NK-92 (cell line): ENCODE measurements around the gene NXPE2.

Experiments
- DNase-seq: peaks from one replicate; lab custom pipeline; 2025; ENCODE audit not compliant: unreplicated experiment; lab: John Stamatoyannopoulos, UW

NXPE2 gene

DNA sequence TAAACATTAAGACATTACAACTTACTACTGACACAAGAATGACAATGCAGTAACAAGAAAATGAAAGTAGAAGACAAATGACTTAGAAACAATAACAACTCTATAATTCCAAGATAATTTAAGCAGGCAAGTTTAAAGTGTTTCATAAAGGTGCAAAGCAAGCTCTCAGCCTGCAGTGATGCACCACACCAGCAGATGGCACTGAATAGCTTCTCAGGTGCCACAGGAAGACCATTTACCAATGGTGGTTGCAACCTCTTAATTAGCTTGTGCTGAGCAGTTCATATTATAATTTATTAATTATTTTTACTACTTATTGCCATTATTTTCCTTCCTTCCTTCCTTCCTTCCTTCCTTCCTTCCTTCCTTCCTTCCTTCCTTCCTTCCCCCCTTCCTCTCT is 60.6 kb downstream of the NXPE2 start:
- DNase-seq, result no peak

GRCh38 chr11:114745150-114745671 is 66.9 kb downstream of the NXPE2 start:
- DNase-seq, result no peak

DNA sequence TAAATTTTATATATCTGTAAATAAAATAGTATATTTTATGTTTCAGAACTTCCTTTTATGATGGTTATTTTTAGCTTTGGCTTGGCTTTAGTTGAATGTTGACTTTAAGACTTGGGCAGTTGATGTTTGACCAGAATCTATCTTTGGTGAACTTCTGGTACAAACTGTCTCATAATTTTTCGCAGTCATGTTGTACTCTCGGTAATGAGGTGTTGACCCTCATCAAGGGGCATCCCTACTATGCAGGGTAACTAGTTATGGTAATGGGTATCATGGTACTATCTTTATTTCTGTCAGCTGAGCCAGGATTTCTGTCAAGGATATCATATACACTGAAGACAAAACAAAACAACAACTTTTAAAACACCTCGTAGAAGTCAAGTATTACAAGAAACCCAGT is 67.7 kb downstream of the NXPE2 start:
- no peak for DNase-seq
